Gastroesophageal sphincter (tissue), 4 donors: ENCODE data around the gene VANGL2. TPM values are rescaled to one million over a fixed set of nuclear protein-coding genes. Genes with fewer than 3 reads are reported as not detected.

Source experiments
- ATAC-seq: fragments of 150-250 bp; one replicate; pipeline ENCODE4 v1.9.1; 2016; ENCODE audit warnings: mild to moderate bottlenecking, moderate library complexity
- H3K27ac ChIP-seq, 4 donors: fragments of 200-600 bp; sonication (generic) in 3 of 4; 1 replicate in 3 of 4; 2 replicates in 1 of 4; pipeline ENCODE4 v1.5.1; 2016 to 2019
- H3K27me3 ChIP-seq: fragments of 200-600 bp; sonication (generic); one replicate; pipeline ENCODE4 v1.5.1; 2019
- H3K36me3 ChIP-seq, 2 donors: fragments of 200-600 bp; sonication (generic); one replicate each; pipeline ENCODE4 v1.5.1; 2019; ENCODE audit warnings: control low read depth in 1 of 2
- H3K4me1 ChIP-seq, 3 donors: fragments of 200-600 bp; sonication (generic); 1 replicate in 2 of 3; 2 replicates in 1 of 3; pipeline ENCODE4 v1.5.1; 2016 to 2019; ENCODE audit warnings: control low read depth in 2 of 3
- H3K4me3 ChIP-seq, 2 donors: fragments of 200-600 bp; sonication (generic); one replicate each; pipeline ENCODE4 v1.5.1; 2019; ENCODE audit warnings: mild to moderate bottlenecking in 1 of 2, moderate library complexity in 1 of 2
- H3K9me3 ChIP-seq, 3 donors: fragments of 200-600 bp; sonication (generic); one replicate each; pipeline ENCODE4 v1.5.1; 2017 to 2019; ENCODE audit warnings: control low read depth in 2 of 3
- CTCF ChIP-seq, 4 experiments: fragments of 200-600 bp in 2 of 4; fragments of 450-650 bp in 2 of 4; sonication (generic) in 1 of 4; IDR thresholded peaks; one replicate each; pipeline ENCODE4 v1.5.1; 2017 to 2019; ENCODE audit warnings: antibody characterized with exemption in 4 of 4, mild to moderate bottlenecking in 2 of 4, moderate library complexity in 2 of 4
- EP300 ChIP-seq: sonication (generic); formaldehyde crosslinking; IDR thresholded peaks from one replicate; pipeline ENCODE4 v1.6.1; 2017; ENCODE audit warnings: antibody characterized with exemption, mild to moderate bottlenecking
- POLR2A ChIP-seq, 2 donors: fragments of 450-650 bp; IDR thresholded peaks; one replicate each; pipeline ENCODE4 v1.6.1; 2017; ENCODE audit warnings: antibody characterized with exemption in 2 of 2, mild to moderate bottlenecking in 2 of 2, moderate library complexity in 1 of 2
- POLR2AphosphoS5 ChIP-seq: sonication (generic); formaldehyde crosslinking; IDR thresholded peaks from one replicate; pipeline ENCODE4 v1.6.1; 2017; ENCODE audit warnings: antibody characterized with exemption
- WGBS, 2 donors: methylation state at CpG; one replicate each; pipeline ENCODE4 v1.1.5; 2018; ENCODE audit warnings: low coverage in 1 of 2; 5-methylcytosine and 5-hydroxymethylcytosine counted together
- total RNA-seq, 4 donors: library from RNA; depleted of rRNA; stranded (reverse); fragments of >200 nt; gene quantifications; one replicate each; pipeline ENCODE4 v1.1.0, GENCODE V29; 2016

Gene VANGL2
- total RNA-seq, 4 donors from 2014 or later = 0.62 to 8.5 (median 4.3) TPM

- 89 to 100% methylated on average over 1 to 8 of the region's 8 CpGs for WGBS, 2 donors
- Histone ChIP-seq H3K27me3 (peaks cover 4% of the 10 kb centered on the region), H3K36me3 (no peaks in the 10 kb centered on the region), H3K4me1 (peaks cover 0 to under 1% (median 0%) of the 10 kb centered on the region in 3 donors), H3K4me3 (no peak overlapping the region), H3K27ac (no peak overlapping the region), H3K9me3 (no peaks in the 10 kb centered on the region)
- ATAC-seq = no peak
- TF ChIP-seq CTCF (IDR thresholded peaks at IDR 0.05) (no peak), POLR2A (IDR thresholded peaks at IDR 0.05) (no peak)
These were observed 5.7 kb upstream of the VANGL2 start for GRCh38 chr1:160394673-160395072.

DNA sequence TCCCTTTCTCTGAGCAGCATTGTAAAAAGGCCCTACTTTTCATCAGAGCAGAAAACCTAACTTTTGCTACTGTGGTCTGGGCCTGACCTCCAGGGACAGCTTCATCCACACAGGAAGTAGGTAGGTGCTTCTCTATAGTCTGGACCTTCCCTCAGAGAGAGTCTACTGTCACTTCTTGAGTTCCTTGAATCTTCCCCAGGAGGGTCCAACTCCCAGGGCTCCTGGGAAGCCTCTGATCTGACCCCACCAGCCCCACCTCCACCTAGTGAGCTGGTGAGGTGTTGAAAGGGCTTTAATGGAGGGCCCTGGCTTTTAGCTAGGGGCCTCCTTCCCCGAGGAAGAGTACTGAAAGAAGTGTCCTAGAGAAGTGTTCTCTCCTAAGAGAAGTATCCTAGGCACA, 2.7 kb upstream of the VANGL2 start:
- WGBS, 2 donors = no CpG with 5 or more reads among the region's 1 CpG
- peaks cover 0 to 29% (median 7%) of the 10 kb centered on the region in 3 donors for H3K4me1 ChIP-seq
- ATAC-seq = no peak

DNA sequence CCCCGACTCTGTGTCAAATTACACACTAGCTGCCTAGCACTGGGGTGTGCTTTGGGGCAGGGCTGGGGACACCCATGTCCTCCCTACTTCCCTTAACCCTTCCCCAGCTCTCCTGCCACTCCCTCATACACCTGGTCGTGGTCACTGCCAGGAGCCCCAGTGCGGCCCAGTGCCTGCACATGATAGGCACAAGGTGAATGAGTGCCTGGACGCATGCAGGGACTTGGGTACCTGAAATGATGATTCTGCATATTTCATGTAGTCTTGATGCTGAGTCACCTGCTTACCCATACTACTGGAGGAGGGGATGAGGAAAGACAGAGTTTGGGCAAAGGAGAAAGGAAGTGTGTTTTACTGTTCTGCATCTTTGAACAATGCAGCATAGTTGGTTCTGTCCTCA, 1.5 kb upstream of the VANGL2 start:
- Histone ChIP-seq H3K36me3 (no peaks in the 10 kb centered on the region), H3K27me3 (peaks cover 10% of the 10 kb centered on the region), H3K4me1 (peaks cover 0 to 33% (median 7%) of the 10 kb centered on the region in 3 donors), H3K4me3 (no peak overlapping the region), H3K9me3 (no peaks in the 10 kb centered on the region), H3K27ac (no peak overlapping the region)
- TF ChIP-seq EP300 (no peak), POLR2A (IDR thresholded peaks at IDR 0.05) (no peak), POLR2AphosphoS5 (no peak)
- ATAC-seq = no peak
- WGBS, 2 donors = no CpG with 5 or more reads among the region's 4 CpGs

More for the DNA sequence above, 2.7 kb upstream of the VANGL2 start:
- Histone ChIP-seq H3K27me3 (peaks cover 10% of the 10 kb centered on the region), H3K9me3 (no peaks in the 10 kb centered on the region), H3K4me3 (no peak overlapping the region), H3K27ac (no peak overlapping the region), H3K36me3 (no peaks in the 10 kb centered on the region)
- TF ChIP-seq POLR2A (IDR thresholded peaks at IDR 0.05) (no peak), POLR2AphosphoS5 (no peak), EP300 (no peak), CTCF (IDR thresholded peaks at IDR 0.05) (no peak)

GRCh38 chr1:160399544-160400222, 681 bp upstream of the VANGL2 start:
- Histone ChIP-seq H3K36me3 (no peaks in the 10 kb centered on the region), H3K27ac (peak overlapping the region in 3 of 4 donors; percentile 63 to 83 (median 67)), H3K4me1 (peaks cover 0 to 33% (median 7%) of the 10 kb centered on the region in 3 donors), H3K27me3 (peaks cover 10% of the 10 kb centered on the region), H3K4me3 (peak overlapping the region; percentile 64 to 72), H3K9me3 (no peaks in the 10 kb centered on the region)
- TF ChIP-seq EP300 (no peak), POLR2AphosphoS5 (no peak), CTCF (IDR thresholded peaks at IDR 0.05) (no peak), POLR2A (IDR thresholded peaks at IDR 0.05) (no peak)
- ATAC-seq = no peak
- 3 to 44% methylated on average over 8 to 13 of the region's 17 CpGs for WGBS, 2 donors

DNA sequence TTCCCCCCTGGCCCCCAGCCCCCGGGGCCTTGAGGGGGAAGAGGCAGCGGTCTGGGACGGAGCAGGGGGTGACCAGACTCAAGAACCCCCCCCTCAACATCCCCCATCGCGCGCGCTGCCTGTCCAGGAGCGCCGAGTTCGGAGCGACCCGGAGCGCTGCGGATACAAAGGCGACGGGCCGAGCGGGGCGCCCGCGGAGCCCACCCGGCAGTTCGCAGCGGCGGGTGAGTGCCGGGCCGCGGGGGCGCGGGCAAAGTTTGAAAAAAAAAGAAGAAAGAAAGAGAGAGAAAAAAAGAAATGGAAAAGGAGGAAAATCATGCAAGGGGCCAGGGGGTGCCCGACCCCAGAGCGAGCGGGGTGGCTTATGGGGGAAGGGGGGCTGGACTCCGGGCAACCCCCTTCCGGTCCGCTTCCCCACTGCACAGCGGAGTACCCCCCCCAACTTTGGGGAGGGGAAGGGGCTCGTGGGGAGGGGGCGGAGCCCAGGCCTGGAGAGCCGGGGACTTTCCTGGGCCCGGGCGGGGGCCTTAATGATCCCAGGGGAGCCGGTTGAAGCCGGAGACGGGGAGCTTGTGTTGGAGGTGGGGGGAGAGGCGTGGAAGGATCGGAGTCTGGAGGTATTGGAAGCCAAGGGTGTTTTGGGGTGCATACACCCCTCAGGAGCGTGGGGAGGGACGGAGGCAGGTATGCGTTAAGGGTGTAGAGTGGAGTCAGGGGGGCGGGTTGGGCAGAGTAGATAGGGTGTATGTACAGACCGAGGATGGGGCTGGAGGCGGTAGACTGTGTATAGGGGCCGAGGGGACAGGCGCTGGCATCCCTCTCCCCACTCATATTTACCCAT, 502 bp downstream of the VANGL2 start:
- peaks cover 10% of the 10 kb centered on the region for H3K27me3 ChIP-seq
- H3K4me3 ChIP-seq = peak overlapping the region; percentile 64 to 72
- peaks cover 0 to 33% (median 7%) of the 10 kb centered on the region in 3 donors for H3K4me1 ChIP-seq
- peak; percentile 48 for ATAC-seq
- WGBS, 2 donors = 0 to 3% methylated on average over 10 to 19 of the region's 55 CpGs
- H3K9me3 ChIP-seq = no peaks in the 10 kb centered on the region
- TF ChIP-seq CTCF (IDR thresholded peaks at IDR 0.05) (no peak), EP300 (no peak), POLR2A (IDR thresholded peaks at IDR 0.05) (no peak), POLR2AphosphoS5 (no peak)
- no peaks in the 10 kb centered on the region for H3K36me3 ChIP-seq
- peak overlapping the region in 3 of 4 donors; percentile 63 to 83 (median 67) for H3K27ac ChIP-seq
